Measurements from ENCODE around the gene TMEM255B. TPM values are rescaled to one million over a fixed set of nuclear protein-coding genes. Genes with fewer than 3 reads are reported as not detected.

TMEM255B gene
- total RNA-seq, 4 donors from 2014 or later, result 2.0 to 4.8 (median 3.4) TPM

DNA sequence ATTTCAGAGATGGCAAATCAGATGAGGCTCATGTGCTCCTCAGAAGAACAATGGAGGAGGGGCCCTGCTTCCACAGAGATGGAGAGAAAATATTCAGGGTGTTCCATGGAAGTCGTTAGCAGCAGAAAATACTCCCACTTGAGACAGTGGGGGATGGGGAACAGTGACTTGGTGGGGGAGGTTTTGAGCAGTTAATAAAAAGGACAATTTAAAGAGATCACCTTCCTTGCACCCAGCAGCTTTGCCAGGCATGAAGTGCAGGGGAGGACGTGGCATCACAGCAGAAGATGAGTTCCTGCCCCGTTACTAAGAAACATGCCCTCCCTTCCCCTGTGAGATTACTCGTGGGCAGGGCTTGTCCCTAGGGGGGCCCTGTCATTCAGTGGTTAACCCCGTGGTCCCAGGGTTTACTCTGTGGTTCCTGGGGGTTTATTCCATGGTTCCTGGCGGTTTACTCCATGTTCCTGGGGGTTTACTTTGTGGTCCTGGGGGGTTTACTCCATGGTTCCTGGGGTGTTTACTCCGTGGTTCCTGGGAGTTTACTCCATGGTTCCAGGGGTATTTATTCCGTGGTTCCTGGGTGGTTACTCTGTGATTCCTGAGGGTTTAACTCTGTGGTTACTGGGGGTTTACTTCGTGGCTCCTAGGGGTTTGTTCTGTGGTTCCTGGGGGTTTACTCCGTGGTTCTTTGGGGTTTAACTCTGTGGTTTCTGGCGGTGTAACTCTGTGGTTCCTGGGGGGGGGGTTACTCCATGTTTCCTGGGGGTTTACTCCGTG lies 49.2 kb downstream of the TMEM255B start:
- H3K4me3 ChIP-seq (ENCODE audit: low read depth, poor library complexity, severe bottlenecking), result no peak overlapping the region
- intact Hi-C loops (cut with DNase I; ENCODE audit: low total_unique reads), result no loop called here
- DNase-seq (ENCODE audit: low spot score in 2 of 2), result no peak
- 78 to 83% methylated on average over 12 of the region's 12 CpGs for WGBS, 2 donors
- TF ChIP-seq, protein P1, sequence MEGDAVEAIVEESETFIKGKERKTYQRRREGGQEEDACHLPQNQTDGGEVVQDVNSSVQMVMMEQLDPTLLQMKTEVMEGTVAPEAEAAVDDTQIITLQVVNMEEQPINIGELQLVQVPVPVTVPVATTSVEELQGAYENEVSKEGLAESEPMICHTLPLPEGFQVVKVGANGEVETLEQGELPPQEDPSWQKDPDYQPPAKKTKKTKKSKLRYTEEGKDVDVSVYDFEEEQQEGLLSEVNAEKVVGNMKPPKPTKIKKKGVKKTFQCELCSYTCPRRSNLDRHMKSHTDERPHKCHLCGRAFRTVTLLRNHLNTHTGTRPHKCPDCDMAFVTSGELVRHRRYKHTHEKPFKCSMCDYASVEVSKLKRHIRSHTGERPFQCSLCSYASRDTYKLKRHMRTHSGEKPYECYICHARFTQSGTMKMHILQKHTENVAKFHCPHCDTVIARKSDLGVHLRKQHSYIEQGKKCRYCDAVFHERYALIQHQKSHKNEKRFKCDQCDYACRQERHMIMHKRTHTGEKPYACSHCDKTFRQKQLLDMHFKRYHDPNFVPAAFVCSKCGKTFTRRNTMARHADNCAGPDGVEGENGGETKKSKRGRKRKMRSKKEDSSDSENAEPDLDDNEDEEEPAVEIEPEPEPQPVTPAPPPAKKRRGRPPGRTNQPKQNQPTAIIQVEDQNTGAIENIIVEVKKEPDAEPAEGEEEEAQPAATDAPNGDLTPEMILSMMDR (IDR thresholded peaks at IDR 0.05), result no peak
- TF ChIP-seq POLR2A (IDR thresholded peaks at IDR 0.05), result no peak

DNA sequence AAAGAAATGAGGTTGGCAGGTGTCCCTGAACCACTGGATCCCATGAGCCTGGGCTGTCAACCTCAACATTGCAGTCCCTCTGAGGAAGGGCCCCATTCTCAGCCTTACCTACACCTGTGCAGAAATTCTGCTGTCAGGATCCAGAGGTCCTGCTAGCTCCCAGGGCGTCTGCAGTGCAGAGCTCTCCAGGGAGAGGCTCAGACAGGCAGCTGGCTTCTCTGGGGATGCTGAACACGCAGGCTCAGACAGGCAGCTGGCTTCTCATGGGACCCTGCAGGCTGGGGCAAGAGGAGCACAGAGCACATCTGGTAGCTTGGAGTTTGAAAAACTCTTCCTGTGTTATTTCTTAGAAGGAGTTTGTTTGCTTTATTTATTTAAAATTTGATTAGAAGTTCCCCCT lies 50.9 kb downstream of the TMEM255B start:
- H3K4me3 ChIP-seq (ENCODE audit: low read depth, poor library complexity, severe bottlenecking), result no peak overlapping the region
- intact Hi-C loops (cut with DNase I; ENCODE audit: low total_unique reads), result no loop called here
- TF ChIP-seq, protein P1 (IDR thresholded peaks at IDR 0.05), result no peak
- no peak for TF ChIP-seq POLR2A (IDR thresholded peaks at IDR 0.05)
- no peak for DNase-seq (ENCODE audit: low spot score in 2 of 2)
- WGBS, 2 donors, result 37 to 52% methylated on average over 2 of the region's 2 CpGs

DNA sequence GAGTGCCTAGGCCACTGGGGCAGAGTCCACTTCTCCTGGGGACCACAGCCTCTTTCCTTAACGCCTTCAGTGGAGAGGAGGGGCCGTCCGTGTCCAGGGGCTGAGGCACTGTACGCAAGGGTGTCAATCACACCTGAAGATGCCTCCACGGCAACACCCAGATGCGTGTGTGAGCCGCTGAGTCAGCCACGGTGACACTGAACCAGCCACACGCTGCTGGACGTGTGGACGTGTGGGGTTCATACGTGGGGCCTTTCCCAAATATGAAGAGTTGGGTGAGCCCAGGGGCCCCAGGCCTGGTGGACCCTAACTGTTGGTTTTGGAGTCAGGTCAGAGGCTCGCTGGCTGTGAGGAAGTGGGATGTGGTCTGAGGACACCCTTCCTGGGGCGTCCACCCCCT lies 51.6 kb downstream of the TMEM255B start:
- no peak overlapping the region for H3K4me3 ChIP-seq (ENCODE audit: low read depth, poor library complexity, severe bottlenecking)
- intact Hi-C loops (cut with DNase I; ENCODE audit: low total_unique reads), result no loop called here
- no peak for DNase-seq (ENCODE audit: low spot score in 2 of 2)
- 83% methylated on average over 13 to 14 of the region's 14 CpGs for WGBS, 2 donors
- TF ChIP-seq POLR2A (IDR thresholded peaks at IDR 0.05), result no peak
- TF ChIP-seq, protein P1 (IDR thresholded peaks at IDR 0.05), result no peak

DNA sequence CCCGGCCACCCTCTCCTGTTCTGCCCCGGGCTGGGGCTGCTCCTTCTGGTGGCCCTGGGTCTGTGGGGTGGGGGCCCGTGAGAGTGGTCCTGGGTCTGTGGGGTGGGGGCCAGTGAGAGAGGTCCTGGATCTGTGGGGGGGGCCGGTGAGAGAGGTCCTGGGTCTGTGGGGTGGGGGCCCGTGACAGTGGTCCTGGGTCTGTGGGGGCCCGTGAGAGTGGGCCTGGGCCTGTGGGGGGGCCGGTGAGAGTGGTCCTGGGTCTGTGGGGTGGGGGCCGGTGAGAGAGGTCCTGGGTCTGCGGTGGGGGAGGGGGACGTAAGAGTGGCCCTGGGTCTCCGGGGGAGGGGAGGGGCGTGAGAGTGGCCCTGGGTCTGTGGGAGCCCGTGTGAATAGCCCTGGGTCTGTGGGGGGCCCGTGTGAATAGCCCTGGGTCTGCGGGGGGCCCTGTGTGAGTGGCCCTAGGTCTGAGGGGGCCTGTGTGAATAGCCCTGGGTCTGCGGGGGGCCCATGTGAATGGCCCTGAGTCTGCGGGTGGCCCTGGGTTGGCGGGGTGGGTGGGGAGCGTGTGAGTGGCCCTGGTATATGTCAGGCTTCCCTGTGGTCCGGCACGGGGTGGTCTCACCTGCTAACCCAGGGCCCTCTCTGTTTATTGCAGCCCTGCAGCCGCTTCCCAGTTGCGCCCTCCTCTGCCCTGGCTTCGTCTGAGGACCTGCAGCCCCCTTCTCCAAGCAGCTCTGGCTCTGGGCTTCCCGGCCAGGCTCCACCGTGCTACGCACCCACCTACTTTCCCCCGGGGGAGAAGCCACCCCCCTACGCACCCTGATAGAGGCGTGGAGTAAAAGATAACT lies 52.3 kb downstream of the TMEM255B start:
- whole genome bisulfite sequencing, 2 donors, result 79 to 86% methylated on average over 22 to 28 of the region's 30 CpGs
- intact Hi-C loops (cut with DNase I; ENCODE audit: low total_unique reads), result no loop called here
- no peak overlapping the region for H3K4me3 ChIP-seq (ENCODE audit: low read depth, poor library complexity, severe bottlenecking)
- TF ChIP-seq, protein P1 (IDR thresholded peaks at IDR 0.05), result no peak
- no peak for TF ChIP-seq POLR2A (IDR thresholded peaks at IDR 0.05)
- no peak for DNase-seq (ENCODE audit: low spot score in 2 of 2)

DNA sequence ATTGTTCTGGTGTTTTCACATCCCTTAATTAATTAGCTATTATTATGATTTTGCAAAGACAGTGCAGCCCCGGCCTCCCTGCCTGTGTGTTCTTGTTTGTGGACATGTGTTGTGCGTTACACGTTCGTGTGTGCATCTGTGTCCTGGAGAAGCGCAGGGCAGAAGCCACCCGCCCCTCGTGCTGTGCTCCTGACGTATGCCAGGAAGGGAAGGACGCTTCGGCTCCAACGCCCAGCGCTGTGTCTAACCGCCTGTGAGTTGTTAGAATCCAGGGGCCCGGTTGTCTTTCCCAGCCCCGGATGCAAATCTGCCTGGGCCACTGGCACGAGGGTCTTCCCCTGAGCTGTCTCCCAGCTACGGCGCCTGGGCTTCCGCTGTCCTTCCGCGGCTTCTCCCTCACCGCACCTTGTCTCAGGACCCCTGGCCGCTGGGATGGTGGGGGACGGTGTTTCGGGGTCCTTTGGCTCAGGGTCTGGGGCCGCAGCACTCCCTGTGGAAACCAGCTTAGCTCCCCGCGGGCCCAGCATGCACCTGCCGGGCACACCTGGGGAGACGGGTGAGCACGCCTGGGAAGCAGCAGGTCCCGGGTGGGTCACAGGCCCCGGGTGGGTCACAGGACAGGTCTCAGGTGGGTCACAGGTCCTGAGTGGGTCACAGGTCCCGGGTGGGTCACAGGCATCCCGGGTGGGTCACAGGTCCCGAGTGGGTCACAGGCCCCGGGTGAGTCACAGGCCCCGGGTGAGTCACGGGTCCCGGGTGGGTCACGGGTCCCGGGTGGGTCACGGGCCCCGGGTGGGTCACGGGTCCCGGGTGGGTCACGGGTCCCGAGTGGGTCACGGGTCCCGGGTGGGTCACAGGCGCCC lies 53.4 kb downstream of the TMEM255B start:
- no peak for DNase-seq (ENCODE audit: low spot score in 2 of 2)
- H3K4me3 ChIP-seq (ENCODE audit: low read depth, poor library complexity, severe bottlenecking), result no peak overlapping the region
- TF ChIP-seq, protein P1 (IDR thresholded peaks at IDR 0.05), result no peak
- TF ChIP-seq POLR2A (IDR thresholded peaks at IDR 0.05), result no peak
- intact Hi-C loops (cut with DNase I; ENCODE audit: low total_unique reads), result no loop called here
- WGBS, 2 donors, result 65 to 80% methylated on average over 29 to 48 of the region's 51 CpGs
